H1 (cell line): ENCODE data around the gene ANKRD31. TPM values are rescaled to one million over a fixed set of nuclear protein-coding genes. Genes with fewer than 3 reads are reported as not detected.

Experiments used
- ATF3 ChIP-seq: IDR thresholded peaks from 2 replicates; pipeline ENCODE4 v1.6.1; 2011; ENCODE audit warnings: low read depth, mild to moderate bottlenecking, low read length; ENCODE audit not compliant: insufficient read depth
- CBX8 ChIP-seq: fragments of 300-800, 300-1000 bp; sonication (generic); IDR thresholded peaks from 2 replicates; pipeline ENCODE4 v1.7.1; 2016; ENCODE audit warnings: low read depth, low read length, borderline replicate concordance
- KDM5A ChIP-seq: fragments of 200-600 bp; IDR thresholded peaks from 2 replicates; pipeline ENCODE4 v1.7.1; 2012; ENCODE audit warnings: mild to moderate bottlenecking, low read length, inconsistent platforms, mixed read lengths
- RBBP5 ChIP-seq: IDR thresholded peaks from 2 replicates; pipeline ENCODE4 v1.7.1; 2012; ENCODE audit warnings: low read depth, mild to moderate bottlenecking, inconsistent platforms, low read length, moderate library complexity, borderline replicate concordance
- polyA plus RNA-seq, 7 experiments: library from polyadenylated mRNA; depleted of rRNA in 3 of 7; stranded (reverse) in 5 of 7; unstranded in 2 of 7; fragments of >200 nt in 5 of 7; fragments of 200-250 nt in 2 of 7; gene quantifications; 1 replicate in 5 of 7; 2 replicates in 1 of 7; 4 replicates in 1 of 7; pipeline versions ENCODE4 v1.2.1 to v1.2.3, GENCODE V29; 2011 to 2013; ENCODE audit warnings: missing spikeins in 2 of 7, mixed read lengths in 2 of 7
- total RNA-seq: library from RNA; stranded (reverse); fragmentation: NEBNext Ultra II Directional; extraction: Animal tissue kit (Norgen Biotek cat#: 25700); gene quantifications from 2 replicates; pipeline ENCODE4 v1.2.1, GENCODE V29; 2021

ANKRD31 gene
- total and polyA plus RNA-seq, 2 of the 8 experiments (the other 6 are each of a cell fraction or from before 2014, with no cell fraction given), result 0.05 to 0.06 TPM

GRCh38 chr5:75062925-75063531 is 173.7 kb downstream of the ANKRD31 start (continued):
- TF ChIP-seq ATF3 (no peak), CBX8 (no peak), KDM5A (no peak), RBBP5 (no peak)
